Stimulated activated CD8-positive, alpha-beta memory T cell treated with anti-CD3 and anti-CD28 coated beads, Interleukin-15, amount 100 ng/mL, for 48 hours (primary cell): Measurements from ENCODE around the gene GLTPD2.
A peak's percentile ranks its signal among the peaks of the same experiment; 100 is the strongest.
"Not testable (repeated sequence)": the region's sequence is repeated elsewhere in the genome, so short reads cannot be mapped to it uniquely, and the experiment has no call there.

Source experiments
- DNase-seq, 2 donors: peaks; one replicate each; pipeline ENCODE4 v3.0.0-alpha.2; 2020; ENCODE audit warnings: low read depth in 2 of 2

Gene GLTPD2

GRCh38 chr17:4807605-4808377, 19.0 kb downstream of the GLTPD2 start:
- DNase-seq, result no peak

- DNase-seq, result no peak
Observed at GRCh38 chr17:4808378-4808767, 19.6 kb downstream of the GLTPD2 start.

- no peak for DNase-seq
Observed at GRCh38 chr17:4810696-4811290, 22.0 kb downstream of the GLTPD2 start.

GRCh38 chr17:4811471-4811870, 22.7 kb downstream of the GLTPD2 start:
- DNase-seq, result no peak

- DNase-seq, result no peak
Observed at GRCh38 chr17:4812690-4813089, 23.9 kb downstream of the GLTPD2 start.

GRCh38 chr17:4815043-4815675, 26.4 kb downstream of the GLTPD2 start:
- DNase-seq, result no peak

GRCh38 chr17:4816826-4817225, 28.1 kb downstream of the GLTPD2 start:
- DNase-seq, result no peak

GRCh38 chr17:4818276-4818675, 29.5 kb downstream of the GLTPD2 start:
- no peak for DNase-seq

- no peak for DNase-seq
Observed at GRCh38 chr17:4822835-4823234, 34.1 kb downstream of the GLTPD2 start.

GRCh38 chr17:4823373-4824089, 34.8 kb downstream of the GLTPD2 start:
- no peak for DNase-seq

- DNase-seq, result no peak
Observed at GRCh38 chr17:4827399-4827798, 38.6 kb downstream of the GLTPD2 start.

GRCh38 chr17:4832829-4833177, 44.0 kb downstream of the GLTPD2 start:
- not testable (repeated sequence) for DNase-seq

- peak; percentile 86 to 87 for DNase-seq
Observed at GRCh38 chr17:4833178-4833940, 44.6 kb downstream of the GLTPD2 start, which contains the start of gene MINK1. Gene MINK1, plus strand, starts transcription at chr17:4833340. Its CDS starts 244 bp downstream, at chr17:4833584.

- no peak for DNase-seq
Observed at GRCh38 chr17:4833941-4834680, 45.3 kb downstream of the GLTPD2 start.

GRCh38 chr17:4834681-4835020, 45.9 kb downstream of the GLTPD2 start:
- no peak for DNase-seq

GRCh38 chr17:4836221-4836620, 47.5 kb downstream of the GLTPD2 start:
- no peak for DNase-seq

GRCh38 chr17:4837471-4838308, 48.9 kb downstream of the GLTPD2 start:
- DNase-seq, result no peak

GRCh38 chr17:4838309-4838785, 49.6 kb downstream of the GLTPD2 start:
- no peak for DNase-seq

- DNase-seq, result no peak
Observed at GRCh38 chr17:4839221-4839620, 50.5 kb downstream of the GLTPD2 start.
